Tibial nerve (tissue), 3 donors: ENCODE results near the gene CLTCL1.

Experiments used
- POLR2A ChIP-seq, 2 donors: fragments of 450-650 bp; IDR thresholded peaks; one replicate each; pipeline ENCODE4 v1.6.1; 2017; ENCODE audit warnings: antibody characterized with exemption in 2 of 2, mild to moderate bottlenecking in 2 of 2, moderate library complexity in 2 of 2
- TF ChIP-seq, protein P1 (sequence below), 5 experiments: fragments of 200-600 bp in 3 of 5; fragments of 450-650 bp in 2 of 5; sonication (generic) in 3 of 5; IDR thresholded peaks; one replicate each; pipeline ENCODE4 v1.5.1; 2016 to 2019; ENCODE audit warnings: antibody characterized with exemption in 5 of 5, mild to moderate bottlenecking in 3 of 5, moderate library complexity in 2 of 5

DNA sequence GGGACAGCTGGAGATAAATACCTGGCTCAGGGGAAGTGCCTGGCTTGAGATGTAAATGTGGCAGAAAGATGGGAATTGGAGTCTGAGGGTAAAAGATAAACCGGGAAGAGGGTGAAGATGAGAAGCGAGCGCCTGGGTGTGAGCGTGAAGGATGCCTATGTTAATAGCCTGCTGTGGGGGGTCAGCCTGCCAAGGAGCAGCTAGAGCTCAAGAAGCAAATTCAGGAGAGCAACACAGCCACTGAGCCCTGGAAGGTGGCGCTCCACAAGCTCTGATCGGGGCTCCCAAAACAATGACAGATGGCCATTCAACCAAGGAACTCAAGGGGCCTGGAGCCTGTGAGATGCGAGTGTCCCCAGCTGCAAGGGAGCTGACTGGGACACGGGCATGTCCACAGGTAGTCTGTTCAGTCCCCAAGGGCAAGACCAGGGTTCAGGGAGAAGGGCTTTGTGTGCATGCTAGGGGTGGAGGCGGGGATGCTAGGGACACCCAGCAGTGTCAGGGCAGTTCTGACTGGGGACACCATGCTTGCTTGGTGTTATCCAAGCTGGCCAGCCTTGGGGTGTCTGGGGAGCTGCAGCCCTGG, 144.2 kb downstream of the CLTCL1 start:
- TF ChIP-seq, protein P1, sequence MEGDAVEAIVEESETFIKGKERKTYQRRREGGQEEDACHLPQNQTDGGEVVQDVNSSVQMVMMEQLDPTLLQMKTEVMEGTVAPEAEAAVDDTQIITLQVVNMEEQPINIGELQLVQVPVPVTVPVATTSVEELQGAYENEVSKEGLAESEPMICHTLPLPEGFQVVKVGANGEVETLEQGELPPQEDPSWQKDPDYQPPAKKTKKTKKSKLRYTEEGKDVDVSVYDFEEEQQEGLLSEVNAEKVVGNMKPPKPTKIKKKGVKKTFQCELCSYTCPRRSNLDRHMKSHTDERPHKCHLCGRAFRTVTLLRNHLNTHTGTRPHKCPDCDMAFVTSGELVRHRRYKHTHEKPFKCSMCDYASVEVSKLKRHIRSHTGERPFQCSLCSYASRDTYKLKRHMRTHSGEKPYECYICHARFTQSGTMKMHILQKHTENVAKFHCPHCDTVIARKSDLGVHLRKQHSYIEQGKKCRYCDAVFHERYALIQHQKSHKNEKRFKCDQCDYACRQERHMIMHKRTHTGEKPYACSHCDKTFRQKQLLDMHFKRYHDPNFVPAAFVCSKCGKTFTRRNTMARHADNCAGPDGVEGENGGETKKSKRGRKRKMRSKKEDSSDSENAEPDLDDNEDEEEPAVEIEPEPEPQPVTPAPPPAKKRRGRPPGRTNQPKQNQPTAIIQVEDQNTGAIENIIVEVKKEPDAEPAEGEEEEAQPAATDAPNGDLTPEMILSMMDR (IDR thresholded peaks at IDR 0.05), result no peak
- TF ChIP-seq POLR2A (IDR thresholded peaks at IDR 0.05), result no peak
